Esophagus (tissue), 2 donors: ENCODE measurements around the gene BUD31. TPM values are rescaled to one million over a fixed set of nuclear protein-coding genes. Genes with fewer than 3 reads are reported as not detected.
A peak's percentile ranks its signal among the peaks of the same experiment; 100 is the strongest.
"Not testable (repeated sequence)": the region's sequence is repeated elsewhere in the genome, so short reads cannot be mapped to it uniquely, and the experiment has no call there.

ENCODE experiments used
- H3K27ac ChIP-seq, 2 donors: one replicate each; pipeline ENCODE4 v1.5.1; 2013; ENCODE audit warnings: low read depth in 2 of 2, mild to moderate bottlenecking in 2 of 2, inconsistent platforms in 1 of 2, low read length in 1 of 2, moderate library complexity in 1 of 2
- H3K27me3 ChIP-seq, 2 donors: one replicate each; pipeline ENCODE4 v1.6.1; 2013; ENCODE audit warnings: low read length in 2 of 2, control low read depth in 1 of 2, mild to moderate bottlenecking in 1 of 2; ENCODE audit not compliant: insufficient read depth in 2 of 2, control insufficient read depth in 1 of 2
- H3K36me3 ChIP-seq, 2 donors: one replicate each; pipeline ENCODE4 v1.6.1; 2013; ENCODE audit warnings: low read length in 1 of 2; ENCODE audit not compliant: control insufficient read depth in 2 of 2, insufficient read depth in 2 of 2
- H3K4me1 ChIP-seq, 2 donors: one replicate each; pipeline ENCODE4 v1.6.1; 2013; ENCODE audit warnings: low read length in 1 of 2; ENCODE audit not compliant: control insufficient read depth in 2 of 2, insufficient read depth in 2 of 2
- H3K4me3 ChIP-seq, 2 donors: one replicate each; pipeline ENCODE4 v1.5.1; 2013; ENCODE audit warnings: low read length in 2 of 2, mild to moderate bottlenecking in 2 of 2, low read depth in 1 of 2, moderate library complexity in 1 of 2
- H3K9me3 ChIP-seq, 2 donors: one replicate each; pipeline ENCODE4 v1.6.1; 2013; ENCODE audit warnings: mild to moderate bottlenecking in 2 of 2, low read depth in 1 of 2, low read length in 1 of 2, moderate library complexity in 1 of 2; ENCODE audit not compliant: control insufficient read depth in 2 of 2, insufficient read depth in 1 of 2
- WGBS, 2 donors: extraction: QIAGEN DNeasy Blood & Tissue Kit; methylation state at CpG; one replicate each; pipeline ENCODE4 v1.1.7; 2013; 5-methylcytosine and 5-hydroxymethylcytosine counted together
- polyA plus RNA-seq, 2 donors: library from polyadenylated mRNA; stranded (reverse); fragments of 200-250 nt; gene quantifications; one replicate each; pipeline ENCODE4 v1.2.3, GENCODE V29; 2013
- donor health status: healthy with polysubstance abuse.
- donor health status: Bipolar disorder and iron deficiency.

The BUD31 gene
- polyA plus RNA-seq, 2 donors, result 93.8 to 100 TPM

GRCh38 chr7:99371376-99371920, 37.3 kb upstream of the BUD31 start:
- 87 to 91% methylated on average over 11 of the region's 11 CpGs for WGBS, 2 donors
- H3K27ac ChIP-seq, result no peak overlapping the region
- H3K9me3 ChIP-seq, result no peaks in the 10 kb centered on the region
- peaks cover 0 to 4% of the 10 kb centered on the region in 2 donors for H3K36me3 ChIP-seq
- no peak overlapping the region for H3K4me3 ChIP-seq
- H3K27me3 ChIP-seq, result no peaks in the 10 kb centered on the region
- H3K4me1 ChIP-seq, result peaks cover 0 to 3% of the 10 kb centered on the region in 2 donors

- 51 to 59% methylated on average over 21 of the region's 21 CpGs for WGBS, 2 donors
- H3K27me3 ChIP-seq, result no peaks in the 10 kb centered on the region
- peaks cover 0 to 3% of the 10 kb centered on the region in 2 donors for H3K4me1 ChIP-seq
- no peaks in the 10 kb centered on the region for H3K36me3 ChIP-seq
- H3K4me3 ChIP-seq, result no peak overlapping the region
- H3K27ac ChIP-seq, result peak overlapping the region; percentile 28 to 34
- H3K9me3 ChIP-seq, result no peaks in the 10 kb centered on the region
These were observed 36.3 kb upstream of the BUD31 start for GRCh38 chr7:99372275-99373090.

GRCh38 chr7:99373091-99374066, 35.4 kb upstream of the BUD31 start:
- WGBS, 2 donors, result 80 to 85% methylated on average over 41 of the region's 41 CpGs
- Histone ChIP-seq H3K4me1 (peaks cover 0 to 3% of the 10 kb centered on the region in 2 donors), H3K27ac (peak overlapping the region; percentile 40 to 68), H3K27me3 (no peaks in the 10 kb centered on the region), H3K9me3 (no peaks in the 10 kb centered on the region), H3K36me3 (no peaks in the 10 kb centered on the region), H3K4me3 (peak overlapping the region in 1 of 2 donors; percentile 61)

DNA sequence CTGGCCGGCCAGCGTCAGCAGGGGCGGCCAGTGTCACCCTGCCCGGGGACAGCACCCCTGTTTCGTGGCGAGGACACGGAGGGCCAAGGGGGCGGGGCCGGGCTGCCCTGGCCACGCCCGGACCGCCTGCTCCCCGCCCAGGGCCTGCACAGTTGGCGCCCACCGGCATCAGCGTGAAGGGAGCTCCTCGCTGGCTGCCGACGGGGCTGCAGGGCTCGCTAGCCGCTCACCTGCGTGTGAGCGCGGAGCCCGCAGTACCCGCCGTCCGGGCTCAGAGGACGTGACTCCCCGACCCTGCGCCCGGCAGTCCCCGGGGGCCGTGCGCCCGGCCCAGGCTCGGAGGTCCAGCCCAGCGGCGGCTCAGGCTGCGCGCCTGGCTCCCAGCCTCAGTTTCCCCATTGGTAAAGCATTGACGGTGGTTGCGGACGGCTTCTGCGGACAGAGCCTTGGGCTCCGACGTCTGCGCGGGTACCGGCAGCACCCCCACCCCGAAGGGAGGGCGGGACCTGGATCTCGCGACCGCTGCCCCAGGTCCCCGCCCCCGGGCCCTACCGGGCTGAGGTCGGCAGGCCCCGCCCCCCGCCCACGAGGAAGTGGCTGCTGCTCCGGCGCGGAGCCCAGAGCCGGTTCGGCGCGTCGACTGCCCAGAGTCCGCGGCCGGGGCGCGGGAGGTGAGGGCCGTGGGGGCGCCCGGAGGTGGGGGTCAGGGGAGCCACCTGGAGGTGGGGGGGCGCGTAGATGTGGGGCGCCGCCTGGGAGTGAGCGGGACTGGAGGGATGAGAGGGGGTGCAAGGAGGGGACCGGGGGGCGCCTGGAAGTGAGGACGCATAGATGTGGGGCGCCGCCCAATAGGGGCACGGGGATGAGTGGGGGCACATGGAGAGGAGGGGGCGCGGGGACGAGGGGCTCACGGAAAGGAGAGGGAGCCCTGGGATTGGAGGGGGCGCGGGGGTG, 34.4 kb upstream of the BUD31 start, which contains the start of gene ARPC1B:
ARPC1B (plus strand) TSS at position 620 of the 954 bp plus-strand sequence. CDS start 10,985 bp downstream, outside the sequence.
- Histone ChIP-seq H3K9me3 (no peaks in the 10 kb centered on the region), H3K27me3 (no peaks in the 10 kb centered on the region), H3K4me1 (peaks cover 2 to 3% of the 10 kb centered on the region in 2 donors), H3K36me3 (no peaks in the 10 kb centered on the region), H3K4me3 (peak within 1 kb of the TSS; percentile 60 to 61), H3K27ac (peak within 1 kb of the TSS; percentile 81 to 88)
- WGBS, 2 donors, result 2% methylated on average over 57 to 95 of the region's 95 CpGs

- Histone ChIP-seq H3K9me3 (no peaks in the 10 kb centered on the region), H3K27me3 (no peaks in the 10 kb centered on the region), H3K36me3 (no peaks in the 10 kb centered on the region), H3K4me1 (peaks cover 4 to 7% of the 10 kb centered on the region in 2 donors), H3K27ac (peak overlapping the region; percentile 81 to 88), H3K4me3 (peak overlapping the region; percentile 60 to 61)
- WGBS, 2 donors, result 2 to 4% methylated on average over 46 to 58 of the region's 58 CpGs
These were observed 33.5 kb upstream of the BUD31 start for GRCh38 chr7:99375070-99375807.

DNA sequence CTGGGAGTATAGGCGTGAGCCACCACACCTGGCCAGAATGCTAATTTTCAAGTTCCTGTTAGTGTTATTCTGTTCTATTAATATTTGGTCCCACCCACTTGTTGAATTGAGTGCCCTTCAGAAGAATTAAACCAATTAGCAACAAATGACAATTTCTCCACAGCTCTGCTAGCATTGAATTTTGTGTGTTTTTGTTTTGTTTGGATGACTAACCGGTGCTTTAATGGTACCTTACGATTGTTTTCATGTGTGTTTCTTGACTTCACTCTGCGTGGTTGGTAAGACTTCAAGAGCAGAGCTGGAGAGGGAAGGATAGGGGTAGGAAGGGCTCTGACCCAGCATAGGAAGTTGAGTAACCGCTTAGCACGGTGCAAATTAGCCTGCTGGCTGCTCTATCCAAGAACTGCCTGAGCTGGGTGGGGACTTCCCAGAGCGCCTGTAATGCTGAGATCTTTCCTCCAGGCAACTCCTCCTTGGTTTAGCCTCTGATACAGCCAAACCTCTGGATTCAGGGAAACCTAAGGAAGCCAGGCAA, 29.7 kb upstream of the BUD31 start:
- no peak overlapping the region for H3K4me3 ChIP-seq
- peak overlapping the region; percentile 71 to 93 for H3K27ac ChIP-seq

DNA sequence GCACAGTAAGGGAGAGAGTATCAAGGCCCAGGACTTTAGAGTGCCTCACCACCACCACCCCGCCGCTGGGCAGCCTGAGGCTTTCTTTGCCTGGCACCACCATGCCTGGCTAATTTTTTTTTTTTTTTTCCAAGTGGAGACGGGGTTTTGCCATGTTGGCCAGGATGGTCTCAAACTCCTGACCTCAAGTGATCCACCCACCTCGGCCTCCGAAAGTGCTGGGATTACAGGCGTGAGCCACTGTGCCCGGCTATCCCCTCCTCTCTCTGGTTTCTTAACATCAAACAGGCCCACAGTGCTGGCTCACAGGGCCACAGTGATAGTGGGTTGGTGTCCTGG, 29.1 kb upstream of the BUD31 start:
- Histone ChIP-seq H3K27ac (peak overlapping the region; percentile 71 to 93), H3K4me3 (peak overlapping the region in 1 of 2 donors; percentile 20), H3K4me1 (peaks cover 8 to 16% of the 10 kb centered on the region in 2 donors)
- H3K27me3 ChIP-seq, H3K36me3 ChIP-seq, H3K9me3 ChIP-seq: not testable (repeated sequence)
- 20 to 42% methylated on average over 7 of the region's 7 CpGs for WGBS, 2 donors

More for the DNA sequence above, 29.7 kb upstream of the BUD31 start:
- H3K36me3 ChIP-seq, result no peaks in the 10 kb centered on the region
- peaks cover 8 to 16% of the 10 kb centered on the region in 2 donors for H3K4me1 ChIP-seq
- WGBS, 2 donors, result 15 to 31% methylated on average over 7 of the region's 7 CpGs
- no peaks in the 10 kb centered on the region for H3K27me3 ChIP-seq
- H3K9me3 ChIP-seq, result no peaks in the 10 kb centered on the region
